Nephron progenitor cell (in vitro differentiated cells): Measurements from ENCODE around the gene PINK1.

Experiments used
- DNase-seq: peaks from one replicate; pipeline ENCODE4 v3.0.0; 2021
- H3K27ac Mint-ChIP-seq: 2 replicates; pipeline ENCODE4 v1.8.0; 2021; ENCODE audit warnings: mild to moderate bottlenecking, moderate library complexity, mixed read lengths
- H3K27me3 Mint-ChIP-seq: 2 replicates; pipeline ENCODE4 v1.8.0; 2021; ENCODE audit warnings: mild to moderate bottlenecking, low read depth, mixed read lengths; ENCODE audit not compliant: poor library complexity
- H3K36me3 Mint-ChIP-seq: 2 replicates; pipeline ENCODE4 v1.8.0; 2021; ENCODE audit warnings: low read depth, mixed read lengths
- H3K4me1 Mint-ChIP-seq: 2 replicates; pipeline ENCODE4 v1.8.0; 2021; ENCODE audit warnings: mixed read lengths
- H3K4me3 Mint-ChIP-seq: 2 replicates; pipeline ENCODE4 v1.8.0; 2021; ENCODE audit warnings: mild to moderate bottlenecking, moderate library complexity, mixed read lengths
- H3K9me3 Mint-ChIP-seq: 2 replicates; pipeline ENCODE4 v1.8.0; 2021; ENCODE audit warnings: mild to moderate bottlenecking, moderate library complexity, mixed read lengths
- TF ChIP-seq, protein P1 (sequence below): fragments of 200-600 bp; sonication (generic); IDR thresholded peaks from 2 replicates; pipeline ENCODE4 v1.5.0; 2021; ENCODE audit warnings: antibody characterized with exemption

The PINK1 gene

DNA sequence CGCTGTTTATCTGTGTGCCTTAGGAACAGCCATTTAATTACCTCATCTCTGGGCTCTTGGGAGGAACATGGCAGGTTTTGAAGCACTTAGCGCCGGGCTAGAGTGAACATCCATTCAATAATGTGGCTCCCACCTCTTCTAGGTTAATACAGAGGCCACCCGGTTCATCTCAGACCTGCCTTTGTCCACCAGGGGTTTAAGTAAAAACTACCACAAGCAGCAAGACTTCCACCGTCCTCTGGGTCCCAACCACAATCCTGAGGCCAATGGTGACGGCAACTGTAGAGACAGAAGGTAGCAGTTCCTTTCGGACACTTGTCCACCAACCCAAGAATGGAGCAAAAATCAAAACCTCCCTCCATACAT is 28.8 kb downstream of the PINK1 start:
- peaks cover 31% of the 10 kb centered on the region for H3K4me1 Mint-ChIP-seq
- H3K27me3 Mint-ChIP-seq, result no peaks in the 10 kb centered on the region
- DNase-seq, result no peak
- peaks cover 15% of the 10 kb centered on the region for H3K36me3 Mint-ChIP-seq
- peak overlapping the region; percentile 94 for H3K4me3 Mint-ChIP-seq
- peaks cover 3% of the 10 kb centered on the region for H3K9me3 Mint-ChIP-seq
- TF ChIP-seq, protein P1, sequence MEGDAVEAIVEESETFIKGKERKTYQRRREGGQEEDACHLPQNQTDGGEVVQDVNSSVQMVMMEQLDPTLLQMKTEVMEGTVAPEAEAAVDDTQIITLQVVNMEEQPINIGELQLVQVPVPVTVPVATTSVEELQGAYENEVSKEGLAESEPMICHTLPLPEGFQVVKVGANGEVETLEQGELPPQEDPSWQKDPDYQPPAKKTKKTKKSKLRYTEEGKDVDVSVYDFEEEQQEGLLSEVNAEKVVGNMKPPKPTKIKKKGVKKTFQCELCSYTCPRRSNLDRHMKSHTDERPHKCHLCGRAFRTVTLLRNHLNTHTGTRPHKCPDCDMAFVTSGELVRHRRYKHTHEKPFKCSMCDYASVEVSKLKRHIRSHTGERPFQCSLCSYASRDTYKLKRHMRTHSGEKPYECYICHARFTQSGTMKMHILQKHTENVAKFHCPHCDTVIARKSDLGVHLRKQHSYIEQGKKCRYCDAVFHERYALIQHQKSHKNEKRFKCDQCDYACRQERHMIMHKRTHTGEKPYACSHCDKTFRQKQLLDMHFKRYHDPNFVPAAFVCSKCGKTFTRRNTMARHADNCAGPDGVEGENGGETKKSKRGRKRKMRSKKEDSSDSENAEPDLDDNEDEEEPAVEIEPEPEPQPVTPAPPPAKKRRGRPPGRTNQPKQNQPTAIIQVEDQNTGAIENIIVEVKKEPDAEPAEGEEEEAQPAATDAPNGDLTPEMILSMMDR, result no peak
- peak overlapping the region; percentile 98 for H3K27ac Mint-ChIP-seq

DNA sequence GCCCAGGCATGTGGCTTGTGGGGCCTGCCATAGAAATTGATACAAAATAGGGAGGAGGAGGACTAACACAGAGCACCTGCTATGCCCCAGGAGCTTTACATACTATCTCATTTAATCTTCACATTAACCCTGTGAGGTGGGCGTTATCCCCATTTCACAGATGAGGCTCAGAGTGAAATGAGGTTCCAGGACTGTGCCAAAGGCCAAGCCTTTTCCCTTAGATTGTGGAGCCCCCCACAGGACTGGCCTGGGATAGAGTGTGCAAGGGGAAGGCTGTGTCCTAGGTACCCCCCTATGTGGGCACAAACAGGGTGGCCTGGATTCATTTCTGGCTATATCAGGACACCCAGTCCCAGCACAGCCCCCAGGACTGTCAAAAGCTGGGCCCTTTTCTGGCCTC is 30.1 kb downstream of the PINK1 start:
- TF ChIP-seq, protein P1, result no peak
- peak overlapping the region; percentile 42 for H3K4me3 Mint-ChIP-seq
- H3K27me3 Mint-ChIP-seq, result no peaks in the 10 kb centered on the region
- H3K36me3 Mint-ChIP-seq, result peaks cover 12% of the 10 kb centered on the region
- H3K4me1 Mint-ChIP-seq, result peaks cover 31% of the 10 kb centered on the region
- DNase-seq, result no peak
- H3K9me3 Mint-ChIP-seq, result peaks cover 3% of the 10 kb centered on the region
- peak overlapping the region; percentile 42 for H3K27ac Mint-ChIP-seq

DNA sequence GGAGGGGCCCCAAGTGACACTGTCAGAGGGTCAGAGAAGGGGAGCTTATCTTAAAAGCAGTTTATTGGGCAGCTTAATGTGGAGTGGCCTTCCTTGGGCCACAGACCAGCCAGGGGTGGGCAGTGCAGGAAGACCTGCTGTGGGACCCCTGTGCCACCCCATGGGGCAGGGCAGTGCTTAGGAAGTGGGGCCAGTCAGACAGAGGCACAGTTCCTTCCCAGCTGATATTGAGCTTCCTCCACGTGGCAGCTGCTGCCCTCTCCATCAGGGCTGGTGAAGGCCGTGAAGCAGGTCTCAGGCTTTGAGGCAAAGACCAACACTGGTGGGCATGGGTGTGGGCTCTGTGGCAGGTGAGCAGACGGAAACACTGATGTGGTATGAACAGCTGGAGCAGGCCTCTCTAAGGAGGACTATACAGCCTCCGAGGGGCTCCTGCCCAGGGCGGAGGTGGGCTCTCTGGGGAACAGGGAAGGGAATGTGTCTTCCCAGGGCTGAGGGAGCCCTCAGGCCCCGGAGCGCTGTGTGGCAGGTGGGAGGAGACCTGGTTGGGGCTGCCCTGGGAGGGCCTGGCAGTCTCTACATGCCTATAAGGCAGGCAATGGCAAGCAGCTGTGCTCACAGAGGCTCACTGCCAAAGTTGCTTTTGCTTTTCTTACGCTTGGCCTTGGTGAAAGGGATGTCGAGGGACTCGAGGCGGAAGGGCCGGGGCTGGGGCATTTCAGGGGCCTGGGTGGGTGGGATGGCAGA is 30.9 kb downstream of the PINK1 start:
- Mint-ChIP-seq H3K4me1 (peaks cover 30% of the 10 kb centered on the region), H3K36me3 (peaks cover 7% of the 10 kb centered on the region), H3K9me3 (peaks cover 3% of the 10 kb centered on the region), H3K4me3 (no peak overlapping the region), H3K27ac (peak overlapping the region; percentile 57), H3K27me3 (no peaks in the 10 kb centered on the region)
- TF ChIP-seq, protein P1, result no peak
- DNase-seq, result no peak

DNA sequence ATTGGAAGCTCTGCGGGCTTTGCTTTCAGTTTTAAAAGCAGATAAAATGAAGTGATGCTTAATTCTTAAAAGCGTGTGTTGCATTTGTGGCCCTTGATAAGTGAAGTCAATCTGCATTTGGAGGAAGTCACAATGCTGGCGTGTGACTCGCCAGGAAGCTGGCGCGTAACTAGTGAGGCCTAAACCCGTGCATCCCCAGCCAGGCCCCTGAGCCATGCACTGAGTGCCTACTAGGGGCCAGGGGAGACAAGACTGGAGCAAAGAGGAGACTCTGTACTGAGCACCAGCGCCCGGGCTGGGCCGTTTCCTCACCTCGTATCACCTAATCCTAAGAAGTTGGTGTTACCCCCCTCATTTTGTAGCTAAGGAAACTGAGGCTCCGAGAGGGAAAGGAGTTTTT is 32.5 kb downstream of the PINK1 start:
- TF ChIP-seq, protein P1, result no peak
- no peak for DNase-seq
- no peaks in the 10 kb centered on the region for H3K36me3 Mint-ChIP-seq
- no peaks in the 10 kb centered on the region for H3K27me3 Mint-ChIP-seq
- H3K9me3 Mint-ChIP-seq, result peaks cover 3% of the 10 kb centered on the region
- no peak overlapping the region for H3K4me3 Mint-ChIP-seq
- no peak overlapping the region for H3K27ac Mint-ChIP-seq
- peaks cover 14% of the 10 kb centered on the region for H3K4me1 Mint-ChIP-seq

DNA sequence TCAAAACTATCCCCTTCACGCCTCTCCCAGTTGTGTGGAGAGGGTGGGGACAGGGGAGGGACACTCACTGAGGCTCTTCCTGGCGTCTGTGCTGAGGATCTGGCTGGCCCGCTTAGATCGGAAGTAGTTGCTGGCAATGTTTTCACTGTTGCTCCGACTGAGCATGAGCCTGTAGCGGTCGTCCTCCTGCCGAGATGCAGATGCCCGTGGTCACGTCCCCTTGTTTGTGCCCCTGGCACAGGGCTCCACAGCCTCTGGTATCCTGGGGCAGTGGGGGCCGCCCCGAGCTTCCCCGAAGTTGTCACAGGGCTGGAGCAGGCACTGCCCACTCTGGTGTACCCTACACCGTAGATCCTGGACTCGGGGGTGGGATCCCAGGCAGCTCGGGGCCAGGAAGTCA is 32.9 kb downstream of the PINK1 start:
- no peak for DNase-seq
- Mint-ChIP-seq H3K27me3 (no peaks in the 10 kb centered on the region), H3K4me3 (no peak overlapping the region), H3K4me1 (peaks cover 13% of the 10 kb centered on the region), H3K36me3 (no peaks in the 10 kb centered on the region), H3K9me3 (peaks cover 3% of the 10 kb centered on the region), H3K27ac (no peak overlapping the region)
- TF ChIP-seq, protein P1, result no peak

DNA sequence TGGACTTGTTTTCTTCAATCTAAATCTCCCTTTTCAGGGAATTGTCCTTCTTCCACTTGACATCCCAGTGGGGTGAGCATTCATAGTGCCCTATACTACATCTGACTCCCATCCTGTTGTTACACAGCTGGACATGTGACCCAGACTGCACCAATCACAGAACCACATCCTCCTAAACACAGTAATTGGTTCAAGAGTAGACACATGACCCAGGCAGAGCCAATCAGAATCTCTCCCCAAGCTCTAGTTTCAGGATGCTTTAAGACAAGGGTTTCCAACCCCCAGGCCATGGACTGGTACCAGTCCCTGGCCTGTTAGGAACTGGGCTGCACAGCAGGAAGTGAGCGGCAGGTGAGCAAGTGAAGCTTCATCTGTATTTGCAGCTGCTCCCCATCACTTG is 33.5 kb downstream of the PINK1 start:
- peaks cover 3% of the 10 kb centered on the region for H3K9me3 Mint-ChIP-seq
- no peaks in the 10 kb centered on the region for H3K27me3 Mint-ChIP-seq
- H3K4me1 Mint-ChIP-seq, result peaks cover 12% of the 10 kb centered on the region
- TF ChIP-seq, protein P1, result no peak
- no peaks in the 10 kb centered on the region for H3K36me3 Mint-ChIP-seq
- H3K27ac Mint-ChIP-seq, result no peak overlapping the region
- no peak overlapping the region for H3K4me3 Mint-ChIP-seq
- DNase-seq, result no peak
